H9 (cell line): ENCODE measurements around the gene EPS15. TPM values are rescaled to one million over a fixed set of nuclear protein-coding genes. Genes with fewer than 3 reads are reported as not detected.

Source experiments
- DNase-seq: peaks from one replicate; pipeline ENCODE4 v3.0.0-alpha.2; 2017
- H2AFZ ChIP-seq: one replicate; pipeline ENCODE4 v1.6.1; 2013; ENCODE audit warnings: mild to moderate bottlenecking, low read length, control low read depth, moderate library complexity
- H2AK5ac ChIP-seq: 2 replicates; pipeline ENCODE4 v1.6.1; 2013; ENCODE audit warnings: low read length, control low read depth, mixed read lengths; ENCODE audit not compliant: insufficient read length
- H2BK120ac ChIP-seq: one replicate; pipeline ENCODE4 v1.6.1; 2013; ENCODE audit warnings: low read depth, mild to moderate bottlenecking, low read length, control low read depth, inconsistent platforms; ENCODE audit not compliant: poor library complexity, severe bottlenecking
- H2BK12ac ChIP-seq: 2 replicates; pipeline ENCODE4 v1.6.1; 2013; ENCODE audit warnings: low read length, control low read depth, mixed read lengths, low read depth; ENCODE audit not compliant: insufficient read length
- H2BK15ac ChIP-seq: 2 replicates; pipeline ENCODE4 v1.6.1; 2013; ENCODE audit warnings: low read depth, low read length, control low read depth
- H2BK20ac ChIP-seq: one replicate; pipeline ENCODE4 v1.6.1; 2013; ENCODE audit warnings: low read depth, mild to moderate bottlenecking, low read length, control low read depth, inconsistent platforms; ENCODE audit not compliant: poor library complexity, severe bottlenecking
- H2BK5ac ChIP-seq: 2 replicates; pipeline ENCODE4 v1.6.1; 2013; ENCODE audit warnings: low read length, control low read depth, mixed read lengths; ENCODE audit not compliant: insufficient read length
- H3K14ac ChIP-seq: 2 replicates; pipeline ENCODE4 v1.6.1; 2013; ENCODE audit warnings: low read length, control low read depth; ENCODE audit not compliant: insufficient read depth
- H3K18ac ChIP-seq: 2 replicates; pipeline ENCODE4 v1.6.1; 2013; ENCODE audit warnings: low read depth, mild to moderate bottlenecking, mixed read lengths, low read length, control low read depth; ENCODE audit not compliant: insufficient read length
- H3K23ac ChIP-seq: 2 replicates; pipeline ENCODE4 v1.6.1; 2013; ENCODE audit warnings: low read length, control low read depth, mixed read lengths, low read depth; ENCODE audit not compliant: insufficient read length
- H3K23me2 ChIP-seq: 2 replicates; pipeline ENCODE4 v1.6.1; 2013; ENCODE audit warnings: low read depth, mild to moderate bottlenecking, mixed read lengths, low read length, control low read depth; ENCODE audit not compliant: insufficient read length, poor library complexity, severe bottlenecking
- H3K27ac ChIP-seq: 2 replicates; pipeline ENCODE4 v1.5.1; 2013; ENCODE audit warnings: low read length, control low read depth, mixed read lengths, low read depth; ENCODE audit not compliant: insufficient read length
- H3K27me3 ChIP-seq: 2 replicates; pipeline ENCODE4 v1.6.1; 2013; ENCODE audit warnings: low read length, control low read depth, inconsistent platforms; ENCODE audit not compliant: insufficient read depth
- H3K4ac ChIP-seq: 2 replicates; pipeline ENCODE4 v1.6.1; 2013; ENCODE audit warnings: low read depth, mild to moderate bottlenecking, control low read depth, inconsistent platforms, low read length, moderate library complexity
- H3K4me1 ChIP-seq: 2 replicates; pipeline ENCODE4 v1.6.1; 2013; ENCODE audit warnings: low read length, control low read depth, inconsistent platforms; ENCODE audit not compliant: insufficient read depth
- H3K4me2 ChIP-seq: 2 replicates; pipeline ENCODE4 v1.6.1; 2013; ENCODE audit warnings: low read length, control low read depth, mixed read lengths; ENCODE audit not compliant: insufficient read length, insufficient read depth
- H3K56ac ChIP-seq: 2 replicates; pipeline ENCODE4 v1.6.1; 2013; ENCODE audit warnings: low read depth, mild to moderate bottlenecking, mixed read lengths, low read length, control low read depth; ENCODE audit not compliant: insufficient read length
- H3K79me1 ChIP-seq: 2 replicates; pipeline ENCODE4 v1.6.1; 2013; ENCODE audit warnings: low read depth, mild to moderate bottlenecking, moderate library complexity, low read length, control low read depth, inconsistent platforms; ENCODE audit not compliant: insufficient read depth, poor library complexity, severe bottlenecking
- H3K79me2 ChIP-seq: 2 replicates; pipeline ENCODE4 v1.6.1; 2013; ENCODE audit warnings: low read length, control low read depth, inconsistent platforms; ENCODE audit not compliant: insufficient read depth
- H3K9ac ChIP-seq: 2 replicates; pipeline ENCODE4 v1.6.1; 2013; ENCODE audit warnings: low read length, control low read depth, mixed read lengths; ENCODE audit not compliant: insufficient read length; ENCODE audit errors: extremely low read depth
- H3K9me3 ChIP-seq: one replicate; pipeline ENCODE4 v1.6.1; 2013; ENCODE audit warnings: low read depth, low read length, inconsistent platforms; ENCODE audit not compliant: control insufficient read depth
- H3T11ph ChIP-seq: one replicate; pipeline ENCODE4 v1.6.1; 2013; ENCODE audit warnings: mild to moderate bottlenecking, low read length, control low read depth, inconsistent platforms
- H4K20me1 ChIP-seq: one replicate; pipeline ENCODE4 v1.6.1; 2013; ENCODE audit not compliant: control insufficient read depth, insufficient read length, insufficient read depth
- H4K5ac ChIP-seq: 2 replicates; pipeline ENCODE4 v1.6.1; 2013; ENCODE audit warnings: low read depth, mild to moderate bottlenecking, mixed read lengths, low read length, control low read depth; ENCODE audit not compliant: insufficient read length
- H4K8ac ChIP-seq: replicated peaks from 2 replicates; pipeline ENCODE4 v1.6.1; 2013; ENCODE audit warnings: low read length, control low read depth, mixed read lengths, low read depth; ENCODE audit not compliant: insufficient read length
- H4K91ac ChIP-seq: 2 replicates; pipeline ENCODE4 v1.6.1; 2013; ENCODE audit warnings: low read depth, mild to moderate bottlenecking, moderate library complexity, mixed read lengths, low read length, control low read depth; ENCODE audit not compliant: insufficient read length
- H3K27ac Mint-ChIP-seq, 3 experiments: 2 replicates in 2 of 3; 3 replicates in 1 of 3; pipeline ENCODE4 v1.8.0; 2020 to 2021; ENCODE audit warnings: mixed read lengths in 3 of 3, mild to moderate bottlenecking in 1 of 3, moderate library complexity in 1 of 3
- H3K27me3 Mint-ChIP-seq: 2 replicates; pipeline ENCODE4 v1.8.0; 2021; ENCODE audit warnings: low read depth, mild to moderate bottlenecking, moderate library complexity, mixed read lengths
- H3K36me3 Mint-ChIP-seq, 3 experiments: 2 replicates in 2 of 3; 3 replicates in 1 of 3; pipeline ENCODE4 v1.8.0; 2020 to 2021; ENCODE audit warnings: low read depth in 3 of 3, mixed read lengths in 3 of 3; ENCODE audit not compliant: insufficient read depth in 1 of 3
- H3K4me1 Mint-ChIP-seq, 2 experiments: 2 replicates each; pipeline ENCODE4 v1.8.0; 2020; ENCODE audit warnings: mixed read lengths in 2 of 2
- H3K4me3 Mint-ChIP-seq, 2 experiments: 2 replicates in 1 of 2; 3 replicates in 1 of 2; pipeline ENCODE4 v1.8.0; 2020 to 2021; ENCODE audit warnings: mild to moderate bottlenecking in 2 of 2, mixed read lengths in 2 of 2, moderate library complexity in 1 of 2
- H3K9me3 Mint-ChIP-seq, 2 experiments: 2 replicates in 1 of 2; 3 replicates in 1 of 2; pipeline ENCODE4 v1.8.0; 2020; ENCODE audit warnings: mild to moderate bottlenecking in 2 of 2, mixed read lengths in 2 of 2, moderate library complexity in 1 of 2
- WGBS: extraction: QIAGEN DNeasy Blood & Tissue Kit; methylation state at CpG from one replicate; pipeline ENCODE4 v1.1.7; 2013; ENCODE audit warnings: missing lambda C conversion rate, low lambda C conversion rate, mixed read lengths; ENCODE audit not compliant: insufficient read length; ENCODE audit errors: extremely low coverage; 5-methylcytosine and 5-hydroxymethylcytosine counted together
- total RNA-seq: library from RNA; stranded (reverse); gene quantifications from 2 replicates; pipeline ENCODE4 v1.2.1, GENCODE V29; 2021
- TF ChIP-seq, protein P1 (sequence below): fragments of 200-600 bp; sonication (generic); conservative IDR thresholded peaks from 3 replicates; pipeline ENCODE4 v1.8.0; 2021; ENCODE audit warnings: antibody characterized with exemption, mild to moderate bottlenecking

EPS15 gene
- total RNA-seq, 1 experiment from 2014 or later, result 44.1 TPM

DNA sequence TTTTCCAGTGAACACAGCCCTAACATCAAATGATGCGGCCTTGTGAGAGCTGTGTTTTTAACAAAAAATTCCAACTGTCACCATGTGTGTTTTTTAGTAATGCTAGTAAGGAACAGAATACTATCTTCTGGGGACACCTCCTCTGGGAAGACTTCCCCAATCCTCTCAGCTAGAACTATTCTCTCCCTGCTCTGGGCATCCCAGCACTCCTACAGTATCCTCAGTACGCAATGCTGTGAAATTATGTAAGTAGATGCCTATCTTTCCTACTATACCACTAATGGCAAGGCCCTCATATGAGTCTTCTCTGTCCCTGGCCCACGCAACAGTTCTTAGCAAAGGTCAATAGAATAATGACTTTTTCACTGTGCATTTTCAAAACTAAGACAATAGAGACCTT lies 169.2 kb downstream of the EPS15 start:
- Histone ChIP-seq H3K18ac (no peak overlapping the region), H3K27ac (no peak overlapping the region), H2BK15ac (no peak overlapping the region), H4K20me1 (no peaks in the 10 kb centered on the region), H4K91ac (no peak overlapping the region), H3K27me3 (no peaks in the 10 kb centered on the region), H2BK12ac (no peak overlapping the region), H3K79me2 (no peaks in the 10 kb centered on the region; the same call in 1 of the 2 replicates), H2AFZ (no peak overlapping the region), H2BK120ac (no peak overlapping the region), H3K9me3 (no peaks in the 10 kb centered on the region), H3K79me1 (no peaks in the 10 kb centered on the region), H3K4me1 (no peaks in the 10 kb centered on the region; the same call in 1 of the 2 replicates), H3T11ph (no peak overlapping the region), H2AK5ac (no peak overlapping the region), H3K23ac (no peak overlapping the region), H4K5ac (no peak overlapping the region), H3K4ac (no peak overlapping the region), H2BK5ac (no peak overlapping the region), H3K56ac (no peak overlapping the region), H3K14ac (no peak overlapping the region), H4K8ac (no peak overlapping the region), H2BK20ac (no peak overlapping the region), H3K23me2 (peaks cover 3% of the 10 kb centered on the region), H3K9ac (no peak overlapping the region), H3K4me2 (no peak overlapping the region)
- H3K4me3 Mint-ChIP-seq, result no peak overlapping the region
- H3K9me3 Mint-ChIP-seq, result no peaks in the 10 kb centered on the region
- no CpG with 5 or more reads among the region's 3 CpGs for WGBS
- TF ChIP-seq, protein P1, sequence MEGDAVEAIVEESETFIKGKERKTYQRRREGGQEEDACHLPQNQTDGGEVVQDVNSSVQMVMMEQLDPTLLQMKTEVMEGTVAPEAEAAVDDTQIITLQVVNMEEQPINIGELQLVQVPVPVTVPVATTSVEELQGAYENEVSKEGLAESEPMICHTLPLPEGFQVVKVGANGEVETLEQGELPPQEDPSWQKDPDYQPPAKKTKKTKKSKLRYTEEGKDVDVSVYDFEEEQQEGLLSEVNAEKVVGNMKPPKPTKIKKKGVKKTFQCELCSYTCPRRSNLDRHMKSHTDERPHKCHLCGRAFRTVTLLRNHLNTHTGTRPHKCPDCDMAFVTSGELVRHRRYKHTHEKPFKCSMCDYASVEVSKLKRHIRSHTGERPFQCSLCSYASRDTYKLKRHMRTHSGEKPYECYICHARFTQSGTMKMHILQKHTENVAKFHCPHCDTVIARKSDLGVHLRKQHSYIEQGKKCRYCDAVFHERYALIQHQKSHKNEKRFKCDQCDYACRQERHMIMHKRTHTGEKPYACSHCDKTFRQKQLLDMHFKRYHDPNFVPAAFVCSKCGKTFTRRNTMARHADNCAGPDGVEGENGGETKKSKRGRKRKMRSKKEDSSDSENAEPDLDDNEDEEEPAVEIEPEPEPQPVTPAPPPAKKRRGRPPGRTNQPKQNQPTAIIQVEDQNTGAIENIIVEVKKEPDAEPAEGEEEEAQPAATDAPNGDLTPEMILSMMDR, result no peak
- H3K4me1 Mint-ChIP-seq, result peaks cover 9 to 10% of the 10 kb centered on the region in 2 experiments; a peak in 2 of 4 replicates
- 0 out of 7 replicates have a peak, but pooled peaks cover 0 to 3% (median 0%) of the 10 kb centered on the region in 3 experiments for H3K36me3 Mint-ChIP-seq
- DNase-seq, result no peak
- peaks cover 4% of the 10 kb centered on the region for H3K27me3 Mint-ChIP-seq
- H3K27ac Mint-ChIP-seq, result peak overlapping the region in 1 of 3 experiments; percentile 33; a peak in 1 of 7 replicates
